Ureter (tissue), 1 donor: ENCODE measurements around the gene UMODL1. TPM values are rescaled to one million over a fixed set of nuclear protein-coding genes. Genes with fewer than 3 reads are reported as not detected.

Experiments used
- DNase-seq: peaks from one replicate; pipeline ENCODE4 v3.0.0-alpha.2; 2020; ENCODE audit warnings: low spot score
- total RNA-seq: library from RNA; stranded (reverse); gene quantifications from one replicate; pipeline ENCODE4 v1.2.4, GENCODE V29; 2023
- donor health status: DM: yes; HTN: yes; CAD: no.

UMODL1 gene, protein sequence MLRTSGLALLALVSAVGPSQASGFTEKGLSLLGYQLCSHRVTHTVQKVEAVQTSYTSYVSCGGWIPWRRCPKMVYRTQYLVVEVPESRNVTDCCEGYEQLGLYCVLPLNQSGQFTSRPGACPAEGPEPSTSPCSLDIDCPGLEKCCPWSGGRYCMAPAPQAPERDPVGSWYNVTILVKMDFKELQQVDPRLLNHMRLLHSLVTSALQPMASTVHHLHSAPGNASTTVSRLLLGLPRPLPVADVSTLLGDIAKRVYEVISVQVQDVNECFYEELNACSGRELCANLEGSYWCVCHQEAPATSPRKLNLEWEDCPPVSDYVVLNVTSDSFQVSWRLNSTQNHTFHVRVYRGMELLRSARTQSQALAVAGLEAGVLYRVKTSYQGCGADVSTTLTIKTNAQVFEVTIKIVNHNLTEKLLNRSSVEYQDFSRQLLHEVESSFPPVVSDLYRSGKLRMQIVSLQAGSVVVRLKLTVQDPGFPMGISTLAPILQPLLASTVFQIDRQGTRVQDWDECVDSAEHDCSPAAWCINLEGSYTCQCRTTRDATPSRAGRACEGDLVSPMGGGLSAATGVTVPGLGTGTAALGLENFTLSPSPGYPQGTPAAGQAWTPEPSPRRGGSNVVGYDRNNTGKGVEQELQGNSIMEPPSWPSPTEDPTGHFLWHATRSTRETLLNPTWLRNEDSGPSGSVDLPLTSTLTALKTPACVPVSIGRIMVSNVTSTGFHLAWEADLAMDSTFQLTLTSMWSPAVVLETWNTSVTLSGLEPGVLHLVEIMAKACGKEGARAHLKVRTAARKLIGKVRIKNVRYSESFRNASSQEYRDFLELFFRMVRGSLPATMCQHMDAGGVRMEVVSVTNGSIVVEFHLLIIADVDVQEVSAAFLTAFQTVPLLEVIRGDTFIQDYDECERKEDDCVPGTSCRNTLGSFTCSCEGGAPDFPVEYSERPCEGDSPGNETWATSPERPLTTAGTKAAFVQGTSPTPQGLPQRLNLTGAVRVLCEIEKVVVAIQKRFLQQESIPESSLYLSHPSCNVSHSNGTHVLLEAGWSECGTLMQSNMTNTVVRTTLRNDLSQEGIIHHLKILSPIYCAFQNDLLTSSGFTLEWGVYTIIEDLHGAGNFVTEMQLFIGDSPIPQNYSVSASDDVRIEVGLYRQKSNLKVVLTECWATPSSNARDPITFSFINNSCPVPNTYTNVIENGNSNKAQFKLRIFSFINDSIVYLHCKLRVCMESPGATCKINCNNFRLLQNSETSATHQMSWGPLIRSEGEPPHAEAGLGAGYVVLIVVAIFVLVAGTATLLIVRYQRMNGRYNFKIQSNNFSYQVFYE
- total RNA-seq = not detected

DNA sequence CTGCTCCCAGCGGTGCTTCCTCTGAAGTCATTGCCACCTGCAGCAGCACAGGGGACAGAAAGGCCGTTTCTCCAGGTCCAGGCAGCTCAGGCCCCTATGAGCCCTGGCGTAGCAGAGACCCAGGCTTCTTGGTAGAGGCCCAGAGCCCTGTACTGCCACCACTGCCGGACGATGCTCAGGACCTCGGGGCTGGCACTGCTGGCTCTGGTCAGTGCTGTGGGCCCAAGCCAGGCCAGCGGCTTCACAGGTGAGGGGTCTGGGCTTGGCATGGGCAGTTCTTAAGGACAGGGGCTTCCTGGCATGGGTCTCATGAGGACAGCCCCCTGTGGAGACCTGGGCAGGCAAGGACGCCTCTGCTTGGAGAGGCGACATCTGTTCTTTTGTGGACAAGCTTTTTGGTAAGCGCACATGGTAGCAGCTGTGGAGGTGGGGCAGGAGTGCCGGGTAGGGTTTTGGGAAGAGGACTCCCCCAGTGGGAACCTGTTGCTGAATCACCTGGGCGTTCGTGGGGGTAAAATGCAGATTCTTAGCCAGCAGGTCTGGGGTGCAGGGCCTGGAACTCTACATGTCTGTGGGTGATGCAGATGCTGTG, at the start of gene UMODL1:
TSS of gene UMODL1 (plus strand) at position 172 of the 592 bp plus-strand sequence. CDS start at position 172, 0 bp downstream.
- DNase-seq = no peak

DNA sequence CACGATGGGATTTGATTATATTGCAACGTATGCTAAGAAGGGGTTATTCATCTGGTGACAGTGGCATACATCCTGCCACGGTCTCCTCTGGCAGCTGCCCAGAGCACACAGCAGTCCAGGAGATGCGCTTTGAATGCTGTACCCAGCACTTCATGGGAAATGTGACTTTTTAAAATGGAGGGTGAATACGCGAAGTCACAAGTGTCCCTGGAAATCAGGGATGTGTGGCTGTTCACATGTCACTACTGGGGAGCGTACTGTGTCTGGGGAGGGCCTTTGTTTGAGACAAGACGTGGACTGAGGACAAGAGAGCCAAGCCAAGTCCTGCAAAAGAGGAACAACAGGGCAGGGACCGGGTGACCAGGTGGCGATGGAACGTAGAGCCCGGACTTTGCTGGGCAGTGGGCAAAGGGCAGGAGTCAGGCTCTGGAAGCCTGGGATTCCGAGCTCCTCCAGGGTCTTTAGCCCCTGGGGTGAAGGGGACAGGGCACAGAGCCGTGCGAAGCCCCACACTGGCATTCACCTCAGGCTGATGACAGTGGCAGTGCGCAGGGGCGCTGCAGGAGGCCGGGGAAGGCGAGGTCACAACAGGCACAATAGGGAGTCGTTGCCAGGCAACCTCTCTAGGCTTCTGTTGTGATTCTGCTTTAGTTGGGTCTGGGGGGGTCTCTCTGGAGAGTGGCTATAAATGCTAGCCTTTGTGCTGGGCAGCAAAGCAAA, 49.6 kb upstream of the UMODL1 start:
- no peak for DNase-seq

GRCh38 chr21:42022091-42022430, 49.1 kb upstream of the UMODL1 start:
- DNase-seq = no peak

DNA sequence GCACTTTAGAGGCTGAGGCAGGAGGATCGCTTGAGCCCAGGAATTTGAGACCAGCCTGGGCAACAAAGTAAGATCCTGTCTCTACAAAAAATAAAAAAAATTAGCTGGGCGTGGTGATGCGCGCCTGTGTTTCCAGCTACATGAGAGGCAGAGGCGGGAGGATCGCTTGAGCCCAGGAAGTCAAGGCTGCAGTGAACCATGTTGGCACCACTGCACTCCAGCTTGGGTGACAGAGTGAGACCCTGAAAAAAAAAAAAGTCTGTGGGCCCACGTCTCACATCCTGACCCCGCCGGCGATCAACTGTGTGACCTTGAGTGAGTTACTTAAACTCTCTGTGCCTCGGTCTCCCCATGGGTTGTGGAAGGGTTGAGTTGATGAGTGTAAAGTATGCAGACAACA, 48.2 kb upstream of the UMODL1 start:
- no peak for DNase-seq

- DNase-seq = no peak
Observed at GRCh38 chr21:42025376-42026081, 45.6 kb upstream of the UMODL1 start.

DNA sequence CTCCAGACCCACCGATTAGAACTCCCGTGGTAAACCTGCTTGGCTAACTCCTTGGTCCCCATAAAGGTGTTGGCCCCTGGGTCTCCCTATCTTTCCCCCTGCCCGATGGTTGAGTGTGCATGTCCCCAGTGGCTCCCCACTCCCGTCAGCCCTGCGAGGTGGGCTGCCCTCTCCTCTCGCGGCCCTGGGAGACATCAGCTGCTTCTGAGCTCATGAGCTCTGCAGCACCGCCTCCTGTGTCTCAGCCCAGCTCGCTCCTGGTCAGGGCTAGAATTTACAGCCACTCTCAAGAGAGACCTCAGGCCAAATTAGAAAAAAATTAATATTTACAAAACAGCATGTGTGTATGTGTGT, 45.1 kb upstream of the UMODL1 start:
- no peak for DNase-seq

- DNase-seq = no peak
Observed at GRCh38 chr21:42027085-42027821, 43.9 kb upstream of the UMODL1 start.

- DNase-seq = no peak
Observed at GRCh38 chr21:42027822-42028765, 43.0 kb upstream of the UMODL1 start.

- no peak for DNase-seq
Observed at GRCh38 chr21:42028766-42029425, 42.2 kb upstream of the UMODL1 start.

GRCh38 chr21:42030311-42030710, 40.8 kb upstream of the UMODL1 start:
- no peak for DNase-seq

GRCh38 chr21:42031241-42031640, 39.9 kb upstream of the UMODL1 start:
- DNase-seq = no peak

DNA sequence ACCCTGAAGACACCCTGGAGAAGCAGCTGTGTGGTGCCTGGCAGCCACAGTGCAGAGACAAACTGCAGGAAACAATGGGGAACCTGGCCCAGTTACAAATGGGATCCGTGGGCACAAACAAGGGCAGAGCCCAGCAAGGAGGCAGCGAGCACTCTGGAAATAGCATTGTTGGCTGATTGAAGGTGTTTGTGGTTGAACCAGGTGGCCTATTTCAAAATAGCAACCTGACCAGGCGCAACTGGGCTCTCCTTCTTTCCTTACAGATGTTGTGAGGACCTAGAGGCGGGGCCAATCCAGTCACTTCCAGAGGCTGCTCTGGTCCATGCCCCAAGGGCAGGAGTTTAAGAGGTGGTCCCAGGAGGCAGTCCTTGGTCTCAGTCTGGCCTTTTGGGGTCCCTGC, 39.3 kb upstream of the UMODL1 start:
- DNase-seq = no peak

GRCh38 chr21:42032266-42032665, 38.9 kb upstream of the UMODL1 start:
- no peak for DNase-seq

DNA sequence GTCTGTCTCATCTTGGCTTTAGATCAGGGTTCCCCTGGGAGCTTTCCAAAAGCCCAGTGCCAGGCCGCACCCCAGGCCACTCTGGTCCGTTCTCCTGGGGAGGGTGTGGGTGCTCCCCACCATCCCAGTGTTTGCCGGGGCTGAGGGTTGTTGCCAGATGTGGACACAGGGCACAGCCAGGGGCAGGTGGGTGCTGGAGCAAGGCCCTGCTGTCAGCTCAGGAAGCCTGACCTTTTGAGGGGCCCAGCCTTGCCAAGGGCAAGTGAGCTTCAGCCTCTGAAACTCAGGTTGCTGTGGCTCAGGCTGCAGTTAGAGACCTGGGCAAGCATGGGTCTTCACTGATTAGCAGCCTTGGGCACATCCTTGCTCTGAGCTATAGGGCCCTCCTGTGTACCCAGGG, 38.1 kb upstream of the UMODL1 start:
- no peak for DNase-seq

- DNase-seq = no peak
Observed at GRCh38 chr21:42036313-42036712, 34.8 kb upstream of the UMODL1 start.

DNA sequence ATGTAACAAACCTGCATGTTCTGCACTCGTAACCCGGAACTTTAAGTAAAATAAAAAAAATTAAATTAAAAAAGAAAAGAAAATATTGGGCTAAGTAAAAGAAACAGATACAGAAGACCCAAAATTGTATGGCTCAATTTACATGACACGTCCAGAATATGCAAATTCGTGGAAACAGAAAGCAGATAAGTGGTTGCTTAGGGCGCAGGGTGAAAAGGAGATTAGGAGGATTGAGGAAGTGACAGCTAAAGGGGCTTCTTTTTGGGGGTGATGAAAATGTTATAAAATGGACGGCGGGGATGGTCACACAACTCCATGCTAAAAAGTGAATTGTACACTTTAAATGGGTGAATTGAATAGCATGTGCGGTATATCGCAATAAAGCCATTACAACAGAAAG, 33.6 kb upstream of the UMODL1 start:
- no peak for DNase-seq

DNA sequence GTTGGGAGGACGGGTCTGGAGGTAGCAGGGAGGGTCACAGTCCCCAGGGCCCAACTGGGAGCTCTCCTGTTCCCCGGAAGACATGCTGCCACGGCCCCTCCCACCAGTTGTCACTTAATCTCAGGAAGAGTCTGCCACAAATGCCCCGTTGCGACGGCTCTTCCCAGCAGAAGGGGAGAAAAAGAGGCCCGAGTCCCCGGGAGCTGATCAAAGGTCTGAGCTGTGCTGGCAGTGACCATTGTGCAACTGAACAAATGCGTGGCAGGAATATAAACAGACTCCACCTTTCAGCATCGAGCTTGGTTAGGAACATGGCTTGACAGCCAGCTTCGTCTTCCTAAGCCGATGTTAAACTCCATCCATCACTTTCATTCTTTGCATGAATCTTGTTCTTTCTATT, 33.2 kb upstream of the UMODL1 start:
- DNase-seq = no peak

GRCh38 chr21:42038393-42038792, 32.7 kb upstream of the UMODL1 start:
- no peak for DNase-seq
